IMR-90 (cell line): Measurements from ENCODE around the gene WASF3. TPM values are rescaled to one million over a fixed set of nuclear protein-coding genes. Genes with fewer than 3 reads are reported as not detected.
"Not testable (repeated sequence)": the region's sequence is repeated elsewhere in the genome, so short reads cannot be mapped to it uniquely, and the experiment has no call there.

ENCODE experiments used
- ATAC-seq: fragments of 200-7000 bp; cut with Tn5 transposase; 2 replicates; pipeline ENCODE4 v1.9.1; 2020; ENCODE audit warnings: low read depth, mild to moderate bottlenecking, moderate library complexity
- BruUV-seq: library from RNA; stranded (reverse); fragments of 400-500 nt; replicated peaks from 2 replicates; lab custom pipeline; 2021; lab: Mats Ljungman, UMichigan
- CTCF ChIA-PET: fragments of 300-600 bp; formaldehyde crosslinking; extraction: SDS; loops from one replicate; lab custom pipeline; 2021; ENCODE audit warnings: antibody characterized with exemption; lab: Yijun Ruan, JAX
- POLR2A ChIA-PET: fragments of 300-600 bp; sonication (Branson Sonifier 250); formaldehyde crosslinking; loops from one replicate; lab custom pipeline; 2022; ENCODE audit warnings: antibody characterized with exemption; ENCODE audit not compliant: unreplicated experiment; lab: Charles Lee
- DNase-seq: peaks from one replicate; pipeline ENCODE4 v3.0.0; 2013
- H2AFZ ChIP-seq: replicated peaks from 2 replicates; pipeline ENCODE3; 2013; ENCODE audit warnings: low read length, mild to moderate bottlenecking; ENCODE audit not compliant: poor library complexity
- H2AK5ac ChIP-seq: 2 replicates; pipeline ENCODE4 v1.6.1; 2013; ENCODE audit warnings: low read depth, low read length, inconsistent platforms
- H2AK9ac ChIP-seq: replicated peaks from 2 replicates; pipeline ENCODE3; 2013; ENCODE audit warnings: mild to moderate bottlenecking, low read depth, low read length, moderate library complexity; ENCODE audit not compliant: poor library complexity
- H2BK120ac ChIP-seq: 2 replicates; pipeline ENCODE4 v1.6.1; 2013; ENCODE audit warnings: low read depth, low read length, inconsistent platforms
- H2BK15ac ChIP-seq: 3 replicates; pipeline ENCODE4 v1.6.1; 2013; ENCODE audit warnings: low read depth, low read length, inconsistent platforms
- H2BK20ac ChIP-seq: 2 replicates; pipeline ENCODE4 v1.6.1; 2013; ENCODE audit warnings: low read depth, mild to moderate bottlenecking, inconsistent platforms, low read length, moderate library complexity
- H2BK5ac ChIP-seq: 2 replicates; pipeline ENCODE4 v1.6.1; 2013; ENCODE audit warnings: mild to moderate bottlenecking, low read depth, low read length, inconsistent platforms; ENCODE audit not compliant: poor library complexity, severe bottlenecking
- H3K14ac ChIP-seq: replicated peaks from 2 replicates; pipeline ENCODE4 v1.6.1; 2013; ENCODE audit warnings: low read depth, low read length, inconsistent platforms
- H3K18ac ChIP-seq: 2 replicates; pipeline ENCODE4 v1.6.1; 2013; ENCODE audit warnings: low read depth, low read length, control low read depth
- H3K23ac ChIP-seq: 2 replicates; pipeline ENCODE4 v1.6.1; 2013; ENCODE audit warnings: low read depth, low read length, inconsistent platforms
- H3K27ac ChIP-seq: 2 replicates; pipeline ENCODE4 v1.5.1; 2013; ENCODE audit warnings: mild to moderate bottlenecking, control low read depth, low read length; ENCODE audit not compliant: insufficient read depth
- H3K27me3 ChIP-seq: 2 replicates; pipeline ENCODE4 v1.6.1; 2013; ENCODE audit warnings: low read length; ENCODE audit not compliant: control insufficient read depth, insufficient read depth
- H3K36me3 ChIP-seq: 2 replicates; pipeline ENCODE4 v1.6.1; 2013; ENCODE audit warnings: low read length, mixed read lengths; ENCODE audit not compliant: control insufficient read depth, insufficient read depth
- H3K4ac ChIP-seq: 2 replicates; pipeline ENCODE4 v1.6.1; 2013; ENCODE audit warnings: low read depth, low read length, inconsistent platforms
- H3K4me1 ChIP-seq: 2 replicates; pipeline ENCODE4 v1.6.1; 2013; ENCODE audit warnings: low read length, mixed read lengths; ENCODE audit not compliant: control insufficient read depth, insufficient read depth
- H3K4me2 ChIP-seq: 2 replicates; pipeline ENCODE4 v1.6.1; 2013; ENCODE audit warnings: low read depth, mild to moderate bottlenecking, control low read depth, low read length, moderate library complexity
- H3K4me3 ChIP-seq: 2 replicates; pipeline ENCODE4 v1.5.1; 2013; ENCODE audit warnings: low read depth, mild to moderate bottlenecking, control low read depth, low read length, moderate library complexity; ENCODE audit not compliant: insufficient read depth
- H3K56ac ChIP-seq: 2 replicates; pipeline ENCODE4 v1.6.1; 2013; ENCODE audit warnings: low read length, inconsistent platforms; ENCODE audit not compliant: insufficient read depth; ENCODE audit errors: extremely low read depth
- H3K79me1 ChIP-seq, 2 experiments: 2 replicates each; pipeline ENCODE4 v1.6.1; 2013; ENCODE audit warnings: low read length in 2 of 2, inconsistent platforms in 1 of 2, low read depth in 1 of 2
- H3K9ac ChIP-seq: 2 replicates; pipeline ENCODE4 v1.6.1; 2013; ENCODE audit warnings: low read depth, low read length, control low read depth
- H3K9me1 ChIP-seq: 2 replicates; pipeline ENCODE4 v1.6.1; 2013; ENCODE audit warnings: low read length, inconsistent platforms; ENCODE audit not compliant: insufficient read depth
- H3K9me3 ChIP-seq: 2 replicates; pipeline ENCODE4 v1.6.1; 2013; ENCODE audit warnings: low read length; ENCODE audit not compliant: control insufficient read depth, insufficient read depth
- H4K20me1 ChIP-seq: 2 replicates; pipeline ENCODE4 v1.6.1; 2013; ENCODE audit warnings: low read length, inconsistent platforms; ENCODE audit not compliant: insufficient read depth
- H4K5ac ChIP-seq: 2 replicates; pipeline ENCODE4 v1.6.1; 2013; ENCODE audit warnings: mild to moderate bottlenecking, low read depth, low read length, control low read depth
- H4K8ac ChIP-seq, 2 experiments: 2 replicates each; pipeline ENCODE4 v1.6.1; 2013; ENCODE audit warnings: low read depth in 2 of 2, low read length in 2 of 2, control low read depth in 1 of 2, inconsistent platforms in 1 of 2
- H4K91ac ChIP-seq: 2 replicates; pipeline ENCODE4 v1.6.1; 2013; ENCODE audit warnings: low read depth, low read length, inconsistent platforms; ENCODE audit not compliant: insufficient read depth
- WGBS, 2 experiments: methylation state at CpG; one replicate each; pipeline versions ENCODE4 v1.1.5 to v1.1.7; 2013; ENCODE audit warnings: missing lambda C conversion rate in 2 of 2; ENCODE audit not compliant: insufficient read length in 1 of 2; ENCODE audit errors: extremely low coverage in 2 of 2; 5-methylcytosine and 5-hydroxymethylcytosine counted together
- dilution Hi-C: fragments of 300-500 bp; cut with HindIII; formaldehyde crosslinking; loops from one replicate; pipeline ENCODE4 v1.14.3; 2018; ENCODE audit warnings: low sequenced_read_pairs; ENCODE audit not compliant: unreplicated experiment
- in situ Hi-C: fragments of 300-500 bp; cut with MboI; formaldehyde crosslinking; loops from 3 replicates; pipeline ENCODE4 v1.14.3; 2019; ENCODE audit warnings: low sequenced_read_pairs, inconsistent platforms, mixed read lengths
- intact Hi-C: fragments of 100-400 bp; cut with micrococcal nuclease; formaldehyde crosslinking; loops from 2 replicates; pipeline ENCODE4 v1.10.0; 2022
- polyA plus RNA-seq, 3 experiments: library from polyadenylated mRNA; depleted of rRNA; stranded (reverse); fragments of >200 nt; gene quantifications; 2 replicates each; pipeline ENCODE4 v1.2.3, GENCODE V29; 2012; ENCODE audit warnings: low replicate concordance in 1 of 3
- total RNA-seq: library from RNA; depleted of rRNA; stranded (reverse); fragments of >200 nt; gene quantifications from 2 replicates; pipeline ENCODE4 v1.2.3, GENCODE V29; 2012

WASF3 gene
- total and polyA plus RNA-seq, 2 of the 4 experiments (the other 2 are of a cell fraction) = 4.3 to 11.4 TPM

- H4K20me1 ChIP-seq, H3K23ac ChIP-seq, H4K8ac ChIP-seq, H4K91ac ChIP-seq, H3K27ac ChIP-seq, dilution Hi-C loops, H4K5ac ChIP-seq, ATAC-seq, H2BK20ac ChIP-seq, BruUV-seq, intact Hi-C loops, H3K4ac ChIP-seq, H3K18ac ChIP-seq, H3K4me1 ChIP-seq, CTCF ChIA-PET, H3K9ac ChIP-seq, H2AK5ac ChIP-seq, H2BK5ac ChIP-seq, H3K9me1 ChIP-seq, H2BK15ac ChIP-seq, H3K4me3 ChIP-seq, H3K9me3 ChIP-seq, H3K14ac ChIP-seq, POLR2A ChIA-PET, H3K56ac ChIP-seq, in situ Hi-C loops, H3K36me3 ChIP-seq, H3K4me2 ChIP-seq, H2BK120ac ChIP-seq, H2AK9ac ChIP-seq, H3K27me3 ChIP-seq, H2AFZ ChIP-seq, DNase-seq: not testable (repeated sequence)
- H3K79me1 ChIP-seq = peaks cover 23 to 25% of the 10 kb centered on the region in 2 experiments
- 100% methylated on average over 2 of the region's 6 CpGs; no CpG with 5 or more reads in 1 of the 2 experiments for whole genome bisulfite sequencing, 2 experiments
Observed at GRCh38 chr13:26635634-26636033, 78.2 kb downstream of the WASF3 start.

GRCh38 chr13:26636073-26636472, 78.6 kb downstream of the WASF3 start:
- POLR2A ChIA-PET, H3K4ac ChIP-seq, H3K56ac ChIP-seq, H3K9ac ChIP-seq, BruUV-seq, CTCF ChIA-PET, H3K23ac ChIP-seq, H3K27me3 ChIP-seq, H3K27ac ChIP-seq, H3K14ac ChIP-seq, H2AK5ac ChIP-seq, H3K4me2 ChIP-seq, DNase-seq, H4K20me1 ChIP-seq, dilution Hi-C loops, H3K18ac ChIP-seq, H2BK5ac ChIP-seq, in situ Hi-C loops, H2BK20ac ChIP-seq, H2AFZ ChIP-seq, H3K36me3 ChIP-seq, H3K4me3 ChIP-seq, H2AK9ac ChIP-seq, H3K9me1 ChIP-seq, H4K5ac ChIP-seq, intact Hi-C loops, H4K8ac ChIP-seq, ATAC-seq, H3K4me1 ChIP-seq, H2BK15ac ChIP-seq, H2BK120ac ChIP-seq, H3K9me3 ChIP-seq, H4K91ac ChIP-seq: not testable (repeated sequence)
- WGBS, 2 experiments = 100% methylated on average over 3 of the region's 8 CpGs; no CpG with 5 or more reads in 1 of the 2 experiments
- H3K79me1 ChIP-seq = peaks cover 23 to 25% of the 10 kb centered on the region in 2 experiments
